Neural progenitor cell (in vitro differentiated cells): ENCODE measurements around the gene ZNF511. TPM values are rescaled to one million over a fixed set of nuclear protein-coding genes. Genes with fewer than 3 reads are reported as not detected.

ENCODE experiments used
- DNase-seq: peaks from one replicate; pipeline ENCODE4 v3.0.0-alpha.2; 2016; ENCODE audit warnings: low spot score
- H2AFZ ChIP-seq: fragments of 200-600 bp; sonication (generic); replicated peaks from 2 replicates; pipeline ENCODE4 v1.6.1; 2016; ENCODE audit warnings: antibody characterized with exemption
- H3F3A ChIP-seq: fragments of 200-600 bp; sonication (generic); 2 replicates; pipeline ENCODE4 v1.6.1; 2016; ENCODE audit warnings: antibody characterized with exemption, low read depth
- H3K27ac ChIP-seq: fragments of 200-600 bp; sonication (generic); 2 replicates; pipeline ENCODE4 v1.5.1; 2016; ENCODE audit warnings: mild to moderate bottlenecking
- H3K27me3 ChIP-seq: fragments of 200-600 bp; sonication (generic); 2 replicates; pipeline ENCODE4 v1.6.1; 2016; ENCODE audit warnings: mild to moderate bottlenecking, moderate library complexity
- H3K36me3 ChIP-seq: fragments of 200-600 bp; sonication (generic); 2 replicates; pipeline ENCODE4 v1.5.1; 2016
- H3K4me1 ChIP-seq: fragments of 200-600 bp; sonication (generic); 2 replicates; pipeline ENCODE4 v1.6.1; 2016; ENCODE audit warnings: mixed run types
- H3K4me2 ChIP-seq: fragments of 200-600 bp; sonication (generic); 2 replicates; pipeline ENCODE4 v1.6.1; 2016
- H3K4me3 ChIP-seq: fragments of 200-600 bp; sonication (generic); 2 replicates; pipeline ENCODE4 v1.5.1; 2016
- H3K79me2 ChIP-seq: fragments of 200-600 bp; sonication (generic); 2 replicates; pipeline ENCODE4 v1.6.1; 2016; ENCODE audit warnings: low read depth
- H3K9ac ChIP-seq: fragments of 200-600 bp; sonication (generic); 2 replicates; pipeline ENCODE4 v1.6.1; 2016
- H3K9me3 ChIP-seq: fragments of 200-600 bp; sonication (generic); 2 replicates; pipeline ENCODE4 v1.5.1; 2016; ENCODE audit warnings: low read depth
- H4K20me1 ChIP-seq: fragments of 200-600 bp; sonication (generic); 2 replicates; pipeline ENCODE4 v1.6.1; 2016; ENCODE audit warnings: low read depth
- H3K27ac Mint-ChIP-seq: 3 replicates; pipeline ENCODE4 v1.8.0; 2021; ENCODE audit warnings: mixed read lengths
- H3K27me3 Mint-ChIP-seq: 2 replicates; pipeline ENCODE4 v1.8.0; 2022; ENCODE audit warnings: low read depth, mild to moderate bottlenecking, inconsistent platforms, moderate library complexity, mixed read lengths; ENCODE audit not compliant: insufficient read depth
- H3K36me3 Mint-ChIP-seq: 3 replicates; pipeline ENCODE4 v1.8.0; 2021; ENCODE audit warnings: mixed read lengths
- H3K4me1 Mint-ChIP-seq: 3 replicates; pipeline ENCODE4 v1.8.0; 2021; ENCODE audit warnings: mixed read lengths
- H3K4me3 Mint-ChIP-seq: 3 replicates; pipeline ENCODE4 v1.8.0; 2021; ENCODE audit warnings: mild to moderate bottlenecking, moderate library complexity, mixed read lengths
- H3K9me3 Mint-ChIP-seq: 3 replicates; pipeline ENCODE4 v1.8.0; 2020; ENCODE audit warnings: mixed read lengths
- EZH2 ChIP-seq: fragments of 200-600 bp; sonication (generic); IDR thresholded peaks from 2 replicates; pipeline ENCODE4 v1.6.1; 2017; ENCODE audit warnings: antibody characterized with exemption, mild to moderate bottlenecking, moderate library complexity
- EZH2phosphoT487 ChIP-seq: fragments of 200-600 bp; sonication (generic); IDR thresholded peaks from 2 replicates; pipeline ENCODE4 v1.6.1; 2017; ENCODE audit warnings: antibody characterized with exemption
- total RNA-seq: library from RNA; depleted of rRNA; stranded (reverse); fragments of >200 nt; gene quantifications from 2 replicates; pipeline ENCODE4 v1.2.3, GENCODE V29; 2015; ENCODE audit warnings: low replicate concordance
- TF ChIP-seq, protein P1 (sequence below): fragments of 200-600 bp; sonication (generic); IDR thresholded peaks from 2 replicates; pipeline ENCODE4 v1.5.1; 2017; ENCODE audit warnings: antibody characterized with exemption, mild to moderate bottlenecking

ZNF511 gene
- total RNA-seq, 1 donor from 2014 or later, result 44.4 TPM

DNA sequence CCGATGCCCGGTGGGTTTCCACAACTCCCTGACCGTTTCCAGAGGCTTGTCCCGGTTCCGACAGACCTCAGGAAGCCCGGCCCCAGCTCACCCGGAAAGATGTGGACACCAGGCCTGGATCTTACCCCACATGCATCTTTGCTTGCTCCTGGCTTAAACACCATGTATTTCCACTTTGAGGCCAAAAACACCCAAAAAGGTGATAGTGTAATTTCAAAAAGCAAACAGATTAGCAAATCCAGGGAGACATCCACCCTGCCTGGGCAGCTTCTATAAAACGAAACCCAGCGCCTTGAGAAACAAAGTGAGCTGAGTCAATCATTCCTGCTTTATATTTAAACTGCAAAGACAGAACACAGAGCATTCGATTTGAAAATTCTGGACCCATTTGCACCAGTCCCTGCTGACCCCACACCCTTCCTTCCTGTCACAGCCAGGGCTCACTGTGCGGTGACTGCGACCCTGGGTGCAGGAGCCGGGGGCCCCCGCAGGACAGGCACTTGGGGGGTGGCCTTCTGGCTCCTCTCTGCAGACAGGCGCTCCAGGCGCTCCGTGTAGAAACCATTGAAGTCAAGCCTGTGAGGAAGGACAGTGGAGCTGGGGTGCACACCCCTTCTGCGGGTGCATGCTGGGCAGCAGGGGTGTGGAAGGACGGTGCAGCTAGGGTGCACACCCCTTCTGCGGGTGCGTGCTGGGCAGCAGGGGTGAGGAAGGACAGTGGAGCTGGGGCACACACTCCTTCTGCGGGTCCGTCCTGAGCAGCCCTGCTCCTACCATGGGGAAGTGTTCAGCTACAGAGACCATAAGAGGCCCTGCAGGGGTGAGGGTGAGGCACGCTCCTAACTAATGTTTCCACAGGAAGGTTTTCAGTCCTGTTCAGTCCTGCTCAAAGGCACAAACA is 29.1 kb upstream of the ZNF511 start:
- Histone ChIP-seq H3K9ac (no peak overlapping the region), H3K4me3 (no peak overlapping the region), H3K4me2 (no peak overlapping the region), H2AFZ (no peak overlapping the region), H3K9me3 (no peaks in the 10 kb centered on the region), H3K27me3 (peaks cover 22% of the 10 kb centered on the region), H4K20me1 (peaks cover 8% of the 10 kb centered on the region), H3F3A (peaks cover 15% of the 10 kb centered on the region), H3K4me1 (peaks cover 22% of the 10 kb centered on the region), H3K36me3 (no peaks in the 10 kb centered on the region), H3K79me2 (no peaks in the 10 kb centered on the region), H3K27ac (no peak overlapping the region)
- TF ChIP-seq, protein P1, sequence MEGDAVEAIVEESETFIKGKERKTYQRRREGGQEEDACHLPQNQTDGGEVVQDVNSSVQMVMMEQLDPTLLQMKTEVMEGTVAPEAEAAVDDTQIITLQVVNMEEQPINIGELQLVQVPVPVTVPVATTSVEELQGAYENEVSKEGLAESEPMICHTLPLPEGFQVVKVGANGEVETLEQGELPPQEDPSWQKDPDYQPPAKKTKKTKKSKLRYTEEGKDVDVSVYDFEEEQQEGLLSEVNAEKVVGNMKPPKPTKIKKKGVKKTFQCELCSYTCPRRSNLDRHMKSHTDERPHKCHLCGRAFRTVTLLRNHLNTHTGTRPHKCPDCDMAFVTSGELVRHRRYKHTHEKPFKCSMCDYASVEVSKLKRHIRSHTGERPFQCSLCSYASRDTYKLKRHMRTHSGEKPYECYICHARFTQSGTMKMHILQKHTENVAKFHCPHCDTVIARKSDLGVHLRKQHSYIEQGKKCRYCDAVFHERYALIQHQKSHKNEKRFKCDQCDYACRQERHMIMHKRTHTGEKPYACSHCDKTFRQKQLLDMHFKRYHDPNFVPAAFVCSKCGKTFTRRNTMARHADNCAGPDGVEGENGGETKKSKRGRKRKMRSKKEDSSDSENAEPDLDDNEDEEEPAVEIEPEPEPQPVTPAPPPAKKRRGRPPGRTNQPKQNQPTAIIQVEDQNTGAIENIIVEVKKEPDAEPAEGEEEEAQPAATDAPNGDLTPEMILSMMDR, result no peak
- TF ChIP-seq EZH2 (no peak), EZH2phosphoT487 (no peak)
- peaks cover 2% of the 10 kb centered on the region for H3K4me1 Mint-ChIP-seq
- no peak overlapping the region for H3K27ac Mint-ChIP-seq
- H3K27me3 Mint-ChIP-seq, result peaks cover 8% of the 10 kb centered on the region
- peaks cover 7% of the 10 kb centered on the region for H3K36me3 Mint-ChIP-seq
- no peaks in the 10 kb centered on the region for H3K9me3 Mint-ChIP-seq
- no peak for DNase-seq
- no peak overlapping the region for H3K4me3 Mint-ChIP-seq

DNA sequence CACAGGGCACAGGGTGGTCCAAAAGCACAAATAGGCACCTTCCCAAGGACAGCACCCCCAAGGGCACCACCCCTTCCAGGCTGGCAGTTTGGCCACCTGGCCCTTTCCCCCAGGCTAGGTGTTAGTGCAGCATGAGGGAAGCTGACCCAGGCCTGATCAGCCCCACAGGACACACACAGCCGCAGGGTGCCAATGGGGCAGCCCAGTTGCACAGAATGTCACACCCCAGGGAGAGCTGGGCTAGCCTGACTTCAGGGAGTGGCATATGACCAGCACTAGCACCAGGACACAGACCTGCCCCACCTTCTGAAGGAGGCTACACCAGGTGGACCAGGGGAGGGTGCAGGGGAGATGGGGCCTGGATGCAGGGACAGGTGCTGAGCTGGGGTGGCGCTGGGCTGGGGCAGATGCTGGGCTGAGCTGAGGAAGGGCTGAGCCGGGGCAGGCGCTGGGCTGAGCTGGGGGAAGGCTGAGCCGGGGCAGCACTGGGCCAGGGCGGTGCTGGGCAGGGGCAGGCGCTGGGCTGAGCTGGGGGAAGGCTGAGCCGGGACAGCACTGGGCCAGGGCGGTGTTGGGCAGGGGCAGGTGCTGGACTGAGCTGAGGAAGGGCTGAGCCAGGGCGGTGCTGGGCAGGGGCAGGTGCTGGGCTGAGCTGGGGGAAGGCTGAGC is 28.2 kb upstream of the ZNF511 start:
- Mint-ChIP-seq H3K4me3 (no peak overlapping the region), H3K27ac (no peak overlapping the region), H3K36me3 (peaks cover 10% of the 10 kb centered on the region), H3K4me1 (peaks cover 2% of the 10 kb centered on the region), H3K27me3 (peaks cover 10% of the 10 kb centered on the region), H3K9me3 (no peaks in the 10 kb centered on the region)
- Histone ChIP-seq H3K4me1 (peaks cover 16% of the 10 kb centered on the region), H3K4me2 (no peak overlapping the region), H4K20me1 (peaks cover 8% of the 10 kb centered on the region), H3K27ac (no peak overlapping the region), H3K9ac (no peak overlapping the region), H3K27me3 (peaks cover 16% of the 10 kb centered on the region), H3K36me3 (no peaks in the 10 kb centered on the region), H2AFZ (no peak overlapping the region), H3K79me2 (no peaks in the 10 kb centered on the region), H3K4me3 (no peak overlapping the region), H3F3A (peaks cover 13% of the 10 kb centered on the region), H3K9me3 (no peaks in the 10 kb centered on the region)
- no peak for TF ChIP-seq EZH2
- no peak for TF ChIP-seq EZH2phosphoT487
- TF ChIP-seq, protein P1, result no peak
- no peak for DNase-seq

DNA sequence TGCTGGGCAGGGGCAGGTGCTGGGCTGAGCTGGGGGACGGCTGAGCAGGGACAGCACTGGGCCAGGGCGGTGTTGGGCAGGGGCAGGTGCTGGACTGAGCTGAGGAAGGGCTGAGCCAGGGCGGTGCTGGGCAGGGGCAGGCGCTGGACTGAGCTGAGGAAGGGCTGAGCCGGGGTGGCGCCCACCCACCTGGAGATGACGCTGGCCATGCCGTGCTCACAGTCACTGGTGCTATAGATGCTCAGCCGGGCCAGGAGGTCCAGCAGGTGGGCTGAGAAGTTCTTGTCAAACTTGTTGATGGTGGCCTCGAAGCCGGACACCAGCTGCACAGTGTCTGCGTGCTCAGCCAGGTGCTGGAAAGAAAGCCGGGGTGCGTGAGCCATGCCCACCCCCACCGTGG is 27.6 kb upstream of the ZNF511 start:
- peaks cover 2% of the 10 kb centered on the region for H3K4me1 Mint-ChIP-seq
- Histone ChIP-seq H3K4me1 (peaks cover 11% of the 10 kb centered on the region), H3K36me3 (no peaks in the 10 kb centered on the region), H3K9me3 (no peaks in the 10 kb centered on the region), H4K20me1 (peaks cover 8% of the 10 kb centered on the region), H3F3A (peaks cover 13% of the 10 kb centered on the region), H3K4me3 (no peak overlapping the region), H3K9ac (no peak overlapping the region), H2AFZ (no peak overlapping the region), H3K4me2 (no peak overlapping the region), H3K27me3 (peaks cover 11% of the 10 kb centered on the region), H3K79me2 (no peaks in the 10 kb centered on the region), H3K27ac (no peak overlapping the region)
- TF ChIP-seq EZH2 (no peak), EZH2phosphoT487 (no peak)
- TF ChIP-seq, protein P1, result no peak
- no peak overlapping the region for H3K4me3 Mint-ChIP-seq
- H3K27me3 Mint-ChIP-seq, result peaks cover 10% of the 10 kb centered on the region
- H3K27ac Mint-ChIP-seq, result no peak overlapping the region
- H3K9me3 Mint-ChIP-seq, result no peaks in the 10 kb centered on the region
- no peak for DNase-seq
- peaks cover 13% of the 10 kb centered on the region for H3K36me3 Mint-ChIP-seq
